ENCODE measurements around the gene NEDD9. TPM values are rescaled to one million over a fixed set of nuclear protein-coding genes. Genes with fewer than 3 reads are reported as not detected.
A peak's percentile ranks its signal among the peaks of the same experiment; 100 is the strongest.

Gene NEDD9
- total RNA-seq, 1 experiment from 2014 or later, result 4.4 TPM

GRCh38 chr6:11162262-11162661 is 70.2 kb downstream of the NEDD9 start:
- CTCF ChIA-PET, result no interaction called here
- peaks cover 13% of the 10 kb centered on the region for H3K4me1 Mint-ChIP-seq (ENCODE audit: insufficient read depth, unreplicated experiment)
- intact Hi-C loops (cut with micrococcal nuclease), result no loop called here

DNA sequence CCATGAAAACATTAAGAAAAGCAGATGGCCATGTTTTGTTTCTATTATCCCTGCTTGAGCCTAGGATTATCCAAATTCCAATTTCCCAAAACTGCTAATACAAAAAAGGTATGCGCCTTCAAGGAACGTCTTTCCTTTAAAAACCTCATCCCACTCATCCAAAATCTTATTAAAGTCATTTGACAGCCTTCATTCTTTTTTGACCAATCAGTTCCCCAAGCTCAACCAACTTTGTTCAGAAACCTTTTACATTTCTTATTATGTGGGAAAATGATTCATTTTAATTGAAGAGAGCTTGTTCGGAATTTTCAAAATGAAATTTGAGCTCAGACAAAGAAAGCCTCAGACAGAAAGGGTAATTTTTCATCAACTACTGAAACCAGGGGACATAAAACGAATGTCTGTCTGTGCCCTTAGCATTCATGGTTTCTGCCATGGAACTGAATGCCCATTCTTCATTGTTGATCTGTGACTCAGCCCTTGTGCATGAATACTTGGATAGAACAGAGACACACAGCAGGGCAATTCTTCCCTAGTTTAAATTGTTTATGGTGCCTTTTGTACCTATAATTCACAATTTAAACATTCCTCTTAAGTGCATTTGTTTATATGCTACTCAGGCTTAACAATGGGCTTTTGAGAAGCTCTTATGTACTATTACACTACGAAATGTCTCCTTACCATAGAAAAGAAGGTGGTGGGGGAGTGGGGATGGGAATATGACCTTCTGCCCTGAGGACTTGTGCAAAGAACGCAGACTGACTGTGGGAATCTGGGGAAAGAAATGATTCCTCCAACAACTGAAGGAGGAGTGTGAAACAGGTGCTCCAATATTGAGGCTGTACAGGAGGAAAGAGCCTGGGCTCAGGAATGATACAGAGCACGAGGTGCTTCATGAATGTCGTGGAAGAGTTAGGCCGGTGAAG is 71.2 kb downstream of the NEDD9 start:
- DNase-seq (ENCODE audit: unreplicated experiment), result peak; percentile 25
- intact Hi-C loops (cut with micrococcal nuclease), result no loop called here
- H3K9me3 Mint-ChIP-seq (ENCODE audit: unreplicated experiment), result peaks cover 10% of the 10 kb centered on the region
- BruUV-seq (replicated peaks), result no TSS peak
- no peaks in the 10 kb centered on the region for H3K27me3 Mint-ChIP-seq (ENCODE audit: insufficient read depth, unreplicated experiment)
- peaks cover 13% of the 10 kb centered on the region for H3K4me1 Mint-ChIP-seq (ENCODE audit: insufficient read depth, unreplicated experiment)
- peak overlapping the region; percentile 49 for H3K27ac Mint-ChIP-seq (ENCODE audit: low read depth, unreplicated experiment)
- no peak for TF ChIP-seq CTCF (IDR thresholded peaks at IDR 0.05; ENCODE audit: unreplicated experiment)
- H3K4me3 Mint-ChIP-seq (ENCODE audit: unreplicated experiment), result no peak overlapping the region
- CTCF ChIA-PET, result interaction anchor here (0.7 kb wide), 1 partner anchor 432 kb away, joined by 4 read pairs; no protein-coding TSS in a partner anchor
- POLR2A ChIA-PET, result interaction anchor here (0.7 kb wide), 1 partner anchor 14 kb away, joined by 3 read pairs; no protein-coding TSS in a partner anchor
- H3K36me3 Mint-ChIP-seq (ENCODE audit: insufficient read depth, unreplicated experiment), result no peaks in the 10 kb centered on the region

More at GRCh38 chr6:11162262-11162661, 70.2 kb downstream of the NEDD9 start:
- DNase-seq (ENCODE audit: unreplicated experiment), result no peak
- TF ChIP-seq CTCF (IDR thresholded peaks at IDR 0.05; ENCODE audit: unreplicated experiment), result no peak
- POLR2A ChIA-PET, result interaction anchor here (0.8 kb wide), 1 partner anchor 334 kb away, joined by 3 read pairs; no protein-coding TSS in a partner anchor
- Mint-ChIP-seq H3K36me3 (ENCODE audit: insufficient read depth, unreplicated experiment) (no peaks in the 10 kb centered on the region), H3K27me3 (ENCODE audit: insufficient read depth, unreplicated experiment) (no peaks in the 10 kb centered on the region), H3K27ac (ENCODE audit: low read depth, unreplicated experiment) (no peak overlapping the region), H3K9me3 (ENCODE audit: unreplicated experiment) (peaks cover 7% of the 10 kb centered on the region), H3K4me3 (ENCODE audit: unreplicated experiment) (no peak overlapping the region)
- no TSS peak for BruUV-seq (replicated peaks)

- H3K4me1 Mint-ChIP-seq (ENCODE audit: insufficient read depth, unreplicated experiment), result peaks cover 13% of the 10 kb centered on the region
- H3K4me3 Mint-ChIP-seq (ENCODE audit: unreplicated experiment), result no peak overlapping the region
- ChIA-PET POLR2A (no interaction called here), CTCF (interaction anchor here (1.0 kb wide), 1 partner anchor 336 kb away, joined by 7 read pairs; no protein-coding TSS in a partner anchor)
- peaks cover 20% of the 10 kb centered on the region for H3K9me3 Mint-ChIP-seq (ENCODE audit: unreplicated experiment)
- no peaks in the 10 kb centered on the region for H3K27me3 Mint-ChIP-seq (ENCODE audit: insufficient read depth, unreplicated experiment)
- BruUV-seq (replicated peaks), result no TSS peak
- intact Hi-C loops (cut with micrococcal nuclease), result no loop called here
- peak overlapping the region; percentile 49 for H3K27ac Mint-ChIP-seq (ENCODE audit: low read depth, unreplicated experiment)
- peak; percentile 56 for DNase-seq (ENCODE audit: unreplicated experiment)
- TF ChIP-seq CTCF (IDR thresholded peaks at IDR 0.05; ENCODE audit: unreplicated experiment), result no peak
- no peaks in the 10 kb centered on the region for H3K36me3 Mint-ChIP-seq (ENCODE audit: insufficient read depth, unreplicated experiment)
These were observed 72.3 kb downstream of the NEDD9 start for GRCh38 chr6:11160199-11160598.

DNA sequence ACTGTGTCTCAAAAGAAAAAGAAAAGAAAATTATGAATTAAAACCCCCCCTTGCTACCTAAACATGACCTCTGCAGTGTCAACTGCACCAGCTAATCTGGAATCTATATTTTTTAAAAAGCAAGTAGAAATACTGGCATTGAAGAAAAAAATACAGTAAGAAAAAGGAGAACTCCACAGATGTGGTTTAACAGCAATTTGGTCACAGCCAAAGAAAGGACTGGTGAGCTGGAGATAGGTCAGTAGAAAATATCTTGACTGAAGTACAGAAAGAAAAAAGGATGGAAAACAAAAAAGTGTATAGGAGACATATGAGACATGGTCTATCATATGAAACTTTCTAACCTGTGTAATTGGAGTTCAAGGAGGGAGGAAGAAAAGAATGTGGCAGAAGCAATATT is 76.9 kb downstream of the NEDD9 start:
- intact Hi-C loops (cut with micrococcal nuclease), result no loop called here
- TF ChIP-seq CTCF (IDR thresholded peaks at IDR 0.05; ENCODE audit: unreplicated experiment), result no peak
- Mint-ChIP-seq H3K4me1 (ENCODE audit: insufficient read depth, unreplicated experiment) (no peaks in the 10 kb centered on the region), H3K27ac (ENCODE audit: low read depth, unreplicated experiment) (no peak overlapping the region), H3K36me3 (ENCODE audit: insufficient read depth, unreplicated experiment) (no peaks in the 10 kb centered on the region), H3K4me3 (ENCODE audit: unreplicated experiment) (no peak overlapping the region), H3K9me3 (ENCODE audit: unreplicated experiment) (peaks cover 20% of the 10 kb centered on the region), H3K27me3 (ENCODE audit: insufficient read depth, unreplicated experiment) (no peaks in the 10 kb centered on the region)
- BruUV-seq (replicated peaks), result no TSS peak
- POLR2A ChIA-PET, result interaction anchor here (0.7 kb wide), 1 partner anchor 342 kb away, joined by 3 read pairs; no protein-coding TSS in a partner anchor
- CTCF ChIA-PET, result interaction anchor here (0.9 to 1.7 kb wide), 3 partner anchors 9 to 341 kb away, joined by 3 to 7 read pairs (median 3); no protein-coding TSS in a partner anchor
- DNase-seq (ENCODE audit: unreplicated experiment), result no peak

Measured in MCF 10A (cell line).